Dendritic cell treated with granulocyte-macrophage colony-stimulating factor and Interleukin-4, amounts not matched to agents 40 ng/mL and 50 ng/mL, for 4 days (primary cell): ENCODE results near the gene FOXN3.
A peak's percentile ranks its signal among the peaks of the same experiment; 100 is the strongest.

Source experiments
- H3K27ac Mint-ChIP-seq: one replicate; pipeline ENCODE4 v1.8.0; 2022; ENCODE audit warnings: mild to moderate bottlenecking, mixed read lengths
- H3K27me3 Mint-ChIP-seq: one replicate; pipeline ENCODE4 v1.8.0; 2022; ENCODE audit warnings: mild to moderate bottlenecking, mixed read lengths
- H3K36me3 Mint-ChIP-seq: one replicate; pipeline ENCODE4 v1.8.0; 2022; ENCODE audit warnings: low read depth, mixed read lengths
- H3K4me1 Mint-ChIP-seq: one replicate; pipeline ENCODE4 v1.8.0; 2022; ENCODE audit warnings: low read depth, mixed read lengths
- H3K4me3 Mint-ChIP-seq: one replicate; pipeline ENCODE4 v1.8.0; 2022; ENCODE audit warnings: mild to moderate bottlenecking, moderate library complexity, mixed read lengths
- H3K9me3 Mint-ChIP-seq: one replicate; pipeline ENCODE4 v1.8.0; 2022; ENCODE audit warnings: mixed read lengths
- intact Hi-C: fragments of 100-400 bp; cut with micrococcal nuclease; formaldehyde crosslinking; loops from one replicate; pipeline ENCODE4 v1.15.0; 2022

FOXN3 gene

DNA sequence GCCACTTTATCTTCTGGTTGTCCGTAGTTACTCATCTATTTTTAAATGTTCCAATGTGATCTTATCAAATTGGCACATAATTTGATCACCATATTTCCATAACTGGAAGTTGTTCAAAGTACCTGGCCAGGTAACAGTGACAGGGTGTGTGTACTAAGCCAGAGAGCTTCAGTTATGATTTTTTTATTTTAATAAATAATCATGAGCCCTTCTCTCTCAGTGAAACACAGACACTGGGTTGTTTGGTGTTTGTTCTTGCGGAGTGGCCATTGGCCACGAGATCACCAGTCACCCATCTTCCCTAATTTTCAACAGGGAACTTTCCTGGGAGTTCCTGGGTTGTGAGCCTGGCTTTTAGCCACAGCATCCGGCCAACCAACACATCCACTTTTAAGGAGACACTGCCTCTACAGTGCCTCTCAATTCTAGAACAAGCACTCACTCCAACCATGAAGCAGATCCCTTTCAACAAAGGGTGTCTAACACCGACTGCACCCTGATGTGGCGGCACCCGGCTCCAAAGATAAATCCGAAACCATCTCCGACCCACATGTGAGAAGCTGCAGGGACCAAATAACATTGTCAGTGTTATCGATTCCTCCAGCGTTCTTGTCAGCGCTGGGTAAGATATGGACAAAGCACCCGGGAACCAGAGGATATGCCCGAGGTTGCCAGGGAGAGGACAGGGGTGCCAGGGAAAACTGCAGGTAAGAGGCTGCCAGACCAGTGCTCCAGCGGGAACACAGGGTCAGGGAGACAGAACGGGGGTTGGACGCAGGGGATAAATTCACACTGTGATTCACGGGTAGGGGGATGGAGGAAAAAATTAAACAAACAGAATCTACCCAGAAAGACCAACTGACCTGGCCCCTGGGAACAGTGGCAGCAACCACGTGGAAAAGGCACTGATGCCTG is 49.9 kb downstream of the FOXN3 start:
- Mint-ChIP-seq H3K36me3 (peaks cover 17% of the 10 kb centered on the region), H3K9me3 (no peaks in the 10 kb centered on the region), H3K4me3 (no peak overlapping the region), H3K27ac (peak overlapping the region; percentile 77), H3K27me3 (no peaks in the 10 kb centered on the region), H3K4me1 (peaks cover 69% of the 10 kb centered on the region)
- intact Hi-C loops, result loop anchor here (2.0 kb wide), 1 partner anchor 50 kb away; the partner anchor contains the start of gene FOXN3

DNA sequence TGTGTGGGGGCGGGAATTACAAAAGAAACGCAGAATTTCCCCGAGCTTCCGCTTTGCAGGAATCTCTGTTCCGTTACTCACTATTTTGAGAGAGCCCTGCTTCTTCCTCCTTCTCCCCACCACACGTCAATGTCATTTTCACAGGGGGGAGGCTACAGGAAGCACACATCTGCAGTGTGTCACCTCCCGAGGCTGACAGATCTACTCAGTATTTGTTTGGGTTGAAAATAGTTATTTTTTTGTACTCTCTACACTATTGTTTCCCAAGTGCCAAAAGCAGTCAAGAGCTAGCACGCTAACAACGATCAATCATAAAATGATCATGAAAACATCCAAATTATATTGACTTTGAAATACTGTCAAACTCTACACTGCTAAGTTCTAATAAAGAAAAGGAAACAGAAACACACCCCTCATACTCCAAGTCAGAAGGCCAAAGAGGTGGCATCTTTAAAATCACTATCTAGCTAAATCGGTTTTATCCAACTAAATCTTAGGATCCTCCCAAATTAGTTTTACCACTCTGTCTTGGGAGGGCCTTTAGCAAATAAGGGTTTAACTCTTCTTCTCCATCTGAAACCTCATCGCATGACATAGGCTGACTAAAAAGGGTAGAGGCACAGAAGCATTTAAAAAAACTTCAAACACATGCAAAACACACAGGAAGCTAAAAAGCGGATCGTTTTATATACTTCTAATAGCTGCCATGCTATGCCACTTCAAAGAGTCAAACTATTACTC is 51.8 kb downstream of the FOXN3 start:
- Mint-ChIP-seq H3K4me1 (peaks cover 62% of the 10 kb centered on the region), H3K36me3 (peaks cover 10% of the 10 kb centered on the region), H3K27ac (peak overlapping the region; percentile 86), H3K27me3 (no peaks in the 10 kb centered on the region), H3K9me3 (no peaks in the 10 kb centered on the region), H3K4me3 (peak overlapping the region; percentile 34)
- intact Hi-C loops, result loop anchor here (1.0 kb wide), 1 partner anchor 60 kb away; no protein-coding TSS in a partner anchor

DNA sequence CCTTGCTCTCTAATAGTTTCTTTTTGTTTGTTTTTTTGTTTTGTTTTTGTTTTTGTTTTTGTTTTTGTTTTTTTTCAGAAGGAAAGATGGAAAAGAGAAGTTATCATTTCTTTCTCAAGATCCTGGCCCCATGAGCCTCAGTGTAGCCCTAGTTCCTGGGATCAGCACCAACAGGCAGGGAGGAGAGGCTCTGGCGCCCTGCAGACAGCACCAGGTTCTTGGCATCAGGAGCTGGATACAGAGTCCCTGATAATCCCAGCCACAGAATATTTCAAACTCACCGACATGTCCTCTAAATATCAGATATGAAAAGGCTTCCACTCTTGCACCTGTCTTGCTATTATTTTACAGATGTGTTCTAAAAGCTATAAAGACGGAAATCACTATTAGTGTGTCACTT is 52.7 kb downstream of the FOXN3 start:
- H3K27me3 Mint-ChIP-seq, result no peaks in the 10 kb centered on the region
- peak overlapping the region; percentile 86 for H3K27ac Mint-ChIP-seq
- H3K36me3 Mint-ChIP-seq, result peaks cover 15% of the 10 kb centered on the region
- peaks cover 69% of the 10 kb centered on the region for H3K4me1 Mint-ChIP-seq
- no peaks in the 10 kb centered on the region for H3K9me3 Mint-ChIP-seq
- intact Hi-C loops, result no loop called here
- no peak overlapping the region for H3K4me3 Mint-ChIP-seq

DNA sequence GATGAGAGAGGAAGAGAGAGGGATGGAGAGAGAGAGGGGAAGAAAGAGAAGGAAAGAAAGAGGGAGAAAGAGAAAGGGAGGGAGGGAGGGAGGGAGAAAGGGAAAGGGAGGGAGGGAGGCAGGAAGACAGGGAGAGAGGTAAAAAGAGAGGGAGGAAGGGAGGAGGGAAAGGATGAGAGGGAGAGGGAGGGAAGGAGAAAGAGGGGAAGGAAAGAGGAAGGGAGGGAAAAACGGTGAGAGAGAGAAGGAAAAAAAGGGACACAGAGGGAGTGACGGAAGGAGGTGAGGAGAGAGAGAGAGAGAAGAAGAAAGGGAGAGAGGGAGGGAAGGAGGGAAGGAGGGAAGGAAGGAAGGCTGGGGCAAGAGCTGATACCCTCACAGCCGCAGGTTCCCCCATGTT is 56.8 kb downstream of the FOXN3 start:
- peaks cover 39% of the 10 kb centered on the region for H3K36me3 Mint-ChIP-seq
- H3K9me3 Mint-ChIP-seq, result no peaks in the 10 kb centered on the region
- intact Hi-C loops, result no loop called here
- peaks cover 66% of the 10 kb centered on the region for H3K4me1 Mint-ChIP-seq
- H3K4me3 Mint-ChIP-seq, result no peak overlapping the region
- H3K27me3 Mint-ChIP-seq, result no peaks in the 10 kb centered on the region
- peak overlapping the region; percentile 35 for H3K27ac Mint-ChIP-seq

DNA sequence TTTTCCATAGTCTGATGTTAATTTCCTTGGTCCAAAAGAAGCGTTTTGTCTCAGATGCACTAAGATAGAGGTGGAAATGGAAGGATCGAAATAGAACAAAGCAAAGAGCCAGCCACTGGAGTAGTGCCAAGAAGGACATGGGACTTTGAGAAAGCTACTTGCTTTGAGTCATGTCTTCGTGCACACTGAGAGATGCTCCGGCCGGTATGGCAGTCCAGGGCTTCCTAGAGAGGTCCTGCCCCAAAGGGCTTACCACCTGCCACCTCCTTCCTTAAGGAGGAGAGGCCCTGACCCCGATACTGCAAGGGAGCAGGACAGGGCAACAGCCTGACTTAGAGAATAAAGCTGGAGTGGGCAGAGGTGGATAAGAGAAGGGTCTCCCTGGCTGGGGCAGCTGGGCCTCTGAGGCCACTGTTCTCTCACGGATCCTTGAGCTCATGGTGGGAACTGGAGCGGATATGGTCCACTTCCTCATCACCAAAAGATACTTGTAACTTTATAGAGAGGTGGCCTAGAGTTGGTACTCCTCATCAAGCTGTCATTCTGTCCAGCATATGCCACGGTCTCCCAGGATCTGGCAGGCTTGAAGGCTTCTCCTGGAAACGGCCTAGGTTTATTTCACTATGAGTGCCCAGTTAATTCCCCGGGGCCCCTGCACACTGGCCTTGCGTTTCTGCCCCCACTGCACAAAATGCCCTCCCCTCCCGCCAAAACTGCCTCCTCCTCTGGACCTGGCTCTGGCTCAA is 57.4 kb downstream of the FOXN3 start:
- Mint-ChIP-seq H3K9me3 (no peaks in the 10 kb centered on the region), H3K4me3 (no peak overlapping the region), H3K36me3 (peaks cover 39% of the 10 kb centered on the region), H3K4me1 (peaks cover 60% of the 10 kb centered on the region), H3K27ac (peak overlapping the region; percentile 35), H3K27me3 (no peaks in the 10 kb centered on the region)
- intact Hi-C loops, result no loop called here

DNA sequence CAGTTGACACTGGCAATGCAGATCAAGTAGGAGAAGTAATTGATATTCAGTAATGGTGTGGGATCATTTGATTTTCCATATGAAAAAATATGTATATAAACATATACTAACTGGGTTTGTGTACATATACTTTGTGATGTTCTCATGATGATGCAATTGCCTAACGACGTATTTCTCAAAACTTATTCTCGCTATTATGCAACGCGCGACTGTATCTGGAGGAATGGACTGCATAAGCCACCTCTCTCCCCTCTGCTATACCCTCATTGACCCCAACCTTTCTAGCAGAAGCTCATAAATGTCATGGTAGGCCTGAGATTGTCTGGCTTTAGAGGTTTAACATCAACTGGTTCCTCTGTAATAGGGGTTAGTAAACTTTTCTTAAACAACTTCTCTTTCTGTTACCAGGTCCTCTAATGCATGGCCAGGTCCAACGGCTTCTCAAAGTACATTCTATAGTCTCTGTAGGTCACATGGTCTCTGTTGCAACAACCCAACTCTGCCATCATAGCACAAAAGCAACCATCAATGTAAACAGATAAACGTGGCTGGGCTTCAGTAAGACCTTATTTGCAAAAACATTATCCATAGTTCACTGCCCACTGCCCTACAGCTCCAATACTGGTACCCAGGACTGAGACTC is 59.3 kb downstream of the FOXN3 start:
- Mint-ChIP-seq H3K27ac (peak overlapping the region; percentile 73), H3K4me3 (no peak overlapping the region), H3K36me3 (peaks cover 34% of the 10 kb centered on the region), H3K4me1 (peaks cover 53% of the 10 kb centered on the region), H3K9me3 (no peaks in the 10 kb centered on the region), H3K27me3 (no peaks in the 10 kb centered on the region)
- intact Hi-C loops, result no loop called here

DNA sequence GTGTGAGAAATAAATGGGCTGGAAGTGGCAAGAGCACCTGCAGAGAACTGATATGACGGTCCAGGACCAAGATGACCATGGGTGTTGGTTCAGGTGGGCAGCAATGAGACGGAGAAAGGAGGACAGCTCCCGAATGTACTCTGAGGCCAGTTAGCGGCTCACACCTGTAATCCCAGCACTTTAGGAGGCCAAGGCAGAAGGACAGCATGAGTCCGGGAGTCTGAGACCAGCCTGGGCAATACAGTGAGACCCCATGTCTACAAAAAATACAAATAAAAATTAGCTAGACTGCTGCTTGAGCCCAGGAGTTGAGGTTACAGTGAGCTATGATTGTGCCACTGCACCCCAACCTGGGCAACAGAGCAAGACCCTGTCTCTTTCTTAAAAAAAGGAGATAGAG is 60.1 kb downstream of the FOXN3 start:
- peaks cover 34% of the 10 kb centered on the region for H3K36me3 Mint-ChIP-seq
- no peaks in the 10 kb centered on the region for H3K9me3 Mint-ChIP-seq
- peak overlapping the region; percentile 73 for H3K27ac Mint-ChIP-seq
- H3K4me1 Mint-ChIP-seq, result peaks cover 59% of the 10 kb centered on the region
- intact Hi-C loops, result no loop called here
- H3K27me3 Mint-ChIP-seq, result no peaks in the 10 kb centered on the region
- H3K4me3 Mint-ChIP-seq, result no peak overlapping the region

DNA sequence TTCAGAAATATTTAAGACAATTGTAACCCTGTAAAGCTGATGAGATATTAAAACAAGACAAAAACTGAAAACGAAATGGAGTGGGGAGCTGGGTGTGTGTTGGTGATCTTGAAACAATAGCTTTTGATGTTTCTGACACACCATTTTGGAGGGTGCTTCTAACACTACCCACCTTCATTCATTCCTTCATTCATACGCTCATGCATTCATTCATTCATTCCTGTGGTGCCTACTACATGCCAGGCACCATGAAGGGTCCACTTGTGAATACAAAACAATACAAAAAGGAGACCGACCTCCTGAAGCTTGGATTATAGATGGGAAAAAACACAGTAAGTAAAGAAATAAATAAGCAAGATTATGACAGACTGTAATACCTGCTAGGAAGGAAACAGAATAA is 60.5 kb downstream of the FOXN3 start:
- H3K4me1 Mint-ChIP-seq, result peaks cover 63% of the 10 kb centered on the region

DNA sequence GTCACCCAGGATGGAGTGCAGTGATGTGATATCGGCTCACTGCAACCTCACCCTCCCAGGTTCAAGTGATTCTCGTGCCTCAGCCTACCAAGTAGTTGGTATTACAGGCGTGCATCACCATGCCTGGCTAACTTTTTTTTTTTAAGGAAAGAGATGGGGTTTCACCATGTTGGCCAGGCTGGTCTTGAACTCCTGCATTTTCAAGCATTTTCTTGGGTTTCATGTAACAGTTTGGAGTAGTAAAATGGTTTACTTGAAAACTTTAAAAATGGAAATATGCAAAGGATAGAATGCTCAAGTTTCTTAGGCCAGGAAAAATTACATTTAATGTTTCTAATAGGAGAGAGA is 63.3 kb downstream of the FOXN3 start:
- no peaks in the 10 kb centered on the region for H3K27me3 Mint-ChIP-seq
- intact Hi-C loops, result no loop called here
- no peak overlapping the region for H3K27ac Mint-ChIP-seq
- peaks cover 54% of the 10 kb centered on the region for H3K4me1 Mint-ChIP-seq
- no peaks in the 10 kb centered on the region for H3K9me3 Mint-ChIP-seq
- no peak overlapping the region for H3K4me3 Mint-ChIP-seq
- H3K36me3 Mint-ChIP-seq, result peaks cover 50% of the 10 kb centered on the region

More for the DNA sequence above, 60.5 kb downstream of the FOXN3 start:
- no peak overlapping the region for H3K27ac Mint-ChIP-seq
- H3K36me3 Mint-ChIP-seq, result peaks cover 34% of the 10 kb centered on the region
- no peaks in the 10 kb centered on the region for H3K27me3 Mint-ChIP-seq
- H3K4me3 Mint-ChIP-seq, result no peak overlapping the region
- intact Hi-C loops, result no loop called here
- no peaks in the 10 kb centered on the region for H3K9me3 Mint-ChIP-seq

DNA sequence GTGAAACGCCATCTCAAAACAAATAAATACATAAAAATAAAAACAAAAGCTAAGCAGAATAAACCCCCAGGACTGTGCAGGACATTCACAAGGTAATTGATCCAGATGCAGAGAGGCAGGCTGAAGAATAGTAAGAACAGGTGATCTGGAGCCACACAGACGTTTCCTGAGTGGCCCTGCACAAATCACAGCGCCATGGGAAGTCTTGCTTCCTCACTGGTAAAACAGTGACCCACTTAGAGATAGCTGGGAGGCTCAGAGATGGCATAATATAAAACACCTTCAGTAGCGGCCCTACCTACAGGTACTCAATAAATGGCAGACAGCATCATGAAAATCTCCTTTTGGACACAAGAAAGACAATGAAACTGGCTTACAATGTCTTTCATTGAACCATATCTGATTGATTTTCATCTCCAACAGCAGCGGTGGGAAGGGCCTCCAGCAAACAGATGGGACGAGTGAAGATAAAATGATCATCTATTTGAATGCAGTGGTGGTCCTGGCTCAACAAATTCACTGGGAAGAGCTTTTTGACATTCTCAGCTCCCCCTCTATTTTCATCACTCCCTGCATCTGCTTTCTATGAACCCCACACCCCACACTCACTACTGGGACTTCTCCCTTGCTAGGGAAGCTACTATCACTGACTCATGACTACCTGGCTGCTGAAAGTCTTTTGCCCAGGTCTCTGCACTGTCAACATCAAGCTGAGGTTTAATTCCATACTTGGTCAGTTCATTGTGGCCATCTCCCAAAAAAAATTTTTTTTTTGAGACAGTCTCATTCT is 63.9 kb downstream of the FOXN3 start:
- H3K9me3 Mint-ChIP-seq, result no peaks in the 10 kb centered on the region
- H3K27ac Mint-ChIP-seq, result no peak overlapping the region
- intact Hi-C loops, result no loop called here
- H3K4me1 Mint-ChIP-seq, result peaks cover 48% of the 10 kb centered on the region
- peaks cover 56% of the 10 kb centered on the region for H3K36me3 Mint-ChIP-seq
- no peaks in the 10 kb centered on the region for H3K27me3 Mint-ChIP-seq
- H3K4me3 Mint-ChIP-seq, result no peak overlapping the region

DNA sequence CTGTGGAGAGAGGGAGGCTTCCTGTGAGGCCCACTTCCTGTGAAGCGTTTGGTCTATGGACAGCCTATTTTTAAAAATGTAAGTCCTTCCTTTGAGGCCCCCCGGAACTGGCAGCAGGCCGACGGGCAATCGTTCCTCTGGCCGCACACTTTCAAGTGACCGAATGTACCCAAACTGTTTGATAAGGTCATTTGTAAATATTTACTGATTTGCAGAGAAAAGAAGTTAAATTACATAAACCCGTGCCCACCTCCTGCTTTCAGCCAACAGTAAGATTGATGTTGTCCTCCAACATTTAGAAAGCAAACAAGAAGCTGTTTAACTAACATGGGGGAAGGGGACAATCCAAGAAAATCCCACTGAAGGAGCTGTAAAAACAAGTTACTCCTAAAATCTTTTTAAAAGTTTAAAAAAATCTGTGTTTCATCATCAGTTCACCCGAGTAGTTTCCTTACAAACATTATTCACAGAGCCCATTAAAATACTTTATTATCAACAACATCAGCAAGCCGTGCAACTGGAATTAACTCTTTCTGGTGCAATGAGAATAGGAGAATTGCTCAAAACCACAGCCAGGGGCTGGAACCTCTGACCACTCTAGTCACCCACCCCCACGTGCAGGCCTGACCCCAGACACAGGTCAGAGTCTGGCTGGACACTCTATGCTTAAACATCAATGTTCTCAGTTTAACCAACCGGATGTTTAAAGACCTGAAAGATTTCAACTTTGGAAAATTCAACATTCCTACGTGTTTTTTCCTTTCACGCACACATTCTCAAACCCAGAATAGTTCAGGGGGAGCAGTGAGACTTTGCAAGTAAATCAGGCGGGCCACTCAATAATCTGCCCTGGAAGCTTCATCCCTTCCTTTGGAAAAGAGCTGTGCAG is 65.3 kb downstream of the FOXN3 start:
- Mint-ChIP-seq H3K27me3 (no peaks in the 10 kb centered on the region), H3K36me3 (peaks cover 61% of the 10 kb centered on the region), H3K9me3 (no peaks in the 10 kb centered on the region), H3K27ac (peak overlapping the region; percentile 60), H3K4me1 (peaks cover 34% of the 10 kb centered on the region), H3K4me3 (peak overlapping the region; percentile 44)
- intact Hi-C loops, result no loop called here

DNA sequence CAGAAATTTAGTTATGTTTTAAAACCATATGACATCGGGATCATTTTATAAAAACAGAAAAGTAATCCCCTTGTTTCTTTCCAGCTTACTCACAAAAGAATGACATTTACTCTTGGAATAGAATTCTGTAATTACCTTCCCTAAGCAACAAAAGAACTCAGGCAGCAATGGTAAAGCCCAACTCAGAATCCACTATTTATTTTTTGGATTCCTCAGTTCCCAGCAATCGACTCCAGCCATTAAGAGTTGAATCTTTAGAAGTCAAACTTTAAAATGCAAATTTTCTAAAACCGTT is 65.9 kb downstream of the FOXN3 start:
- Mint-ChIP-seq H3K27me3 (no peaks in the 10 kb centered on the region), H3K4me1 (peaks cover 30% of the 10 kb centered on the region), H3K9me3 (no peaks in the 10 kb centered on the region), H3K27ac (peak overlapping the region; percentile 60), H3K4me3 (no peak overlapping the region), H3K36me3 (peaks cover 61% of the 10 kb centered on the region)
- intact Hi-C loops, result no loop called here
